Measurements from ENCODE around the gene ATAD1.
"Not testable (repeated sequence)": the region's sequence is repeated elsewhere in the genome, so short reads cannot be mapped to it uniquely, and the experiment has no call there.

The ATAD1 gene

DNA sequence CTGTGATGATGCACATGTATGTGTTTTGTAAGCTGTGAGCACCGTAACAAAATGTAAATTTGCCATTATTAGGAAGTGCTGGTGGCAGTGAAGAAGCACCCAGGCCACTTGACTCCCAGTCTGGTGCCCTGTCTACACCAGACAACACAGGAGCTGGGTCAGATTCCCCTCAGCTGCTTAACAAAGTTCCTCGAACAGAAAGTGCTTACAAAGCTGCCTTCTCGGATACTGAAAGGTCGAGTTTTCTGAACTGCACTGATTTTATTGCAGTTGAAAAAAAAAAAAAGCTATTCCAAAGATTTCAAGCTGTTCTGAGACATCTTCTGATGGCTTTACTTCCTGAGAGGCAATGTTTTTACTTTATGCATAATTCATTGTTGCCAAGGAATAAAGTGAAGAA, 71.1 kb downstream of the ATAD1 start:
- Histone ChIP-seq H4K20me1 (ENCODE audit: insufficient read depth, low read length) (no peaks in the 10 kb centered on the region), H3K4me1 (ENCODE audit: insufficient read depth, low read length, severe bottlenecking) (no peaks in the 10 kb centered on the region), H3K4me3 (ENCODE audit: low read depth, low read length, poor library complexity, severe bottlenecking) (no peak overlapping the region), H2AFZ (ENCODE audit: low read length) (no peak overlapping the region), H3K27ac (ENCODE audit: low read depth, low read length, poor library complexity, severe bottlenecking) (no peak overlapping the region), H3K9me3 (ENCODE audit: low read length) (no peaks in the 10 kb centered on the region), H3K36me3 (ENCODE audit: insufficient read depth, low read length) (no peaks in the 10 kb centered on the region), H3K4me2 (ENCODE audit: low read length) (no peak overlapping the region), H3K27me3 (ENCODE audit: insufficient read depth, low read length) (no peaks in the 10 kb centered on the region), H3K9ac (ENCODE audit: low read length) (no peak overlapping the region), H3K79me2 (ENCODE audit: insufficient read depth, low read length) (no peaks in the 10 kb centered on the region), H3F3A (ENCODE audit: insufficient read depth, low read length) (no peaks in the 10 kb centered on the region), H3K9me2 (ENCODE audit: low read depth, low read length) (no peaks in the 10 kb centered on the region)
- TF ChIP-seq, protein P1, sequence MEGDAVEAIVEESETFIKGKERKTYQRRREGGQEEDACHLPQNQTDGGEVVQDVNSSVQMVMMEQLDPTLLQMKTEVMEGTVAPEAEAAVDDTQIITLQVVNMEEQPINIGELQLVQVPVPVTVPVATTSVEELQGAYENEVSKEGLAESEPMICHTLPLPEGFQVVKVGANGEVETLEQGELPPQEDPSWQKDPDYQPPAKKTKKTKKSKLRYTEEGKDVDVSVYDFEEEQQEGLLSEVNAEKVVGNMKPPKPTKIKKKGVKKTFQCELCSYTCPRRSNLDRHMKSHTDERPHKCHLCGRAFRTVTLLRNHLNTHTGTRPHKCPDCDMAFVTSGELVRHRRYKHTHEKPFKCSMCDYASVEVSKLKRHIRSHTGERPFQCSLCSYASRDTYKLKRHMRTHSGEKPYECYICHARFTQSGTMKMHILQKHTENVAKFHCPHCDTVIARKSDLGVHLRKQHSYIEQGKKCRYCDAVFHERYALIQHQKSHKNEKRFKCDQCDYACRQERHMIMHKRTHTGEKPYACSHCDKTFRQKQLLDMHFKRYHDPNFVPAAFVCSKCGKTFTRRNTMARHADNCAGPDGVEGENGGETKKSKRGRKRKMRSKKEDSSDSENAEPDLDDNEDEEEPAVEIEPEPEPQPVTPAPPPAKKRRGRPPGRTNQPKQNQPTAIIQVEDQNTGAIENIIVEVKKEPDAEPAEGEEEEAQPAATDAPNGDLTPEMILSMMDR (IDR thresholded peaks at IDR 0.05; ENCODE audit: low read length) = no peak
- TF ChIP-seq EZH2 (IDR thresholded peaks at IDR 0.05; ENCODE audit: borderline replicate concordance, low read length) = no peak

DNA sequence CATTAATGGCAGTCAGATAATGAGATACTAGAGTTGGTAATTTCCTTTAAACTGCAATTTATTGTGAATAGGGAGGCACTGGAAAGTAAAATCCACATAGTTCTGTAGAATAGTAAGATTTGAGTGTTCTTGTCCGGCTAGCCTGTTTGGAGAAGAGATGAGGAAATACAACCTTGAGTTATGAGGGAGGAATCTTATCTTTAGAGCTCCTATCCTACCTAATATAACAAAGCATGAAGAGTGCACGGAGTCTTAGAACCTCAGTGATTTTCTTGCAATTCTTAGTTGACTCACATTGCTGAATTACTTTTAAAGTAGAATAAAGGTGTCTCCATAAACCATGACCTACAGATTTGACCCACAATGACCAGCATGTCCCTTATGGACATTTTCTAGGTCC, 73.4 kb downstream of the ATAD1 start:
- no peaks in the 10 kb centered on the region for H3K9me2 ChIP-seq (ENCODE audit: low read depth, low read length)
- TF ChIP-seq, protein P1 (IDR thresholded peaks at IDR 0.05; ENCODE audit: low read length) = no peak
- no peak for TF ChIP-seq EZH2 (IDR thresholded peaks at IDR 0.05; ENCODE audit: borderline replicate concordance, low read length)
- H3K9ac ChIP-seq (ENCODE audit: low read length) = no peak overlapping the region
- H3K36me3 ChIP-seq (ENCODE audit: insufficient read depth, low read length) = no peaks in the 10 kb centered on the region
- no peaks in the 10 kb centered on the region for H3K79me2 ChIP-seq (ENCODE audit: insufficient read depth, low read length)
- no peak overlapping the region for H2AFZ ChIP-seq (ENCODE audit: low read length)
- H3K4me2 ChIP-seq (ENCODE audit: low read length) = no peak overlapping the region
- no peaks in the 10 kb centered on the region for H3K27me3 ChIP-seq (ENCODE audit: insufficient read depth, low read length)
- no peak overlapping the region for H3K4me3 ChIP-seq (ENCODE audit: low read depth, low read length, poor library complexity, severe bottlenecking)
- H3K9me3 ChIP-seq (ENCODE audit: low read length) = no peaks in the 10 kb centered on the region
- H3F3A ChIP-seq (ENCODE audit: insufficient read depth, low read length) = no peaks in the 10 kb centered on the region
- no peak overlapping the region for H3K27ac ChIP-seq (ENCODE audit: low read depth, low read length, poor library complexity, severe bottlenecking)
- H3K4me1 ChIP-seq (ENCODE audit: insufficient read depth, low read length, severe bottlenecking) = no peaks in the 10 kb centered on the region
- no peaks in the 10 kb centered on the region for H4K20me1 ChIP-seq (ENCODE audit: insufficient read depth, low read length)

DNA sequence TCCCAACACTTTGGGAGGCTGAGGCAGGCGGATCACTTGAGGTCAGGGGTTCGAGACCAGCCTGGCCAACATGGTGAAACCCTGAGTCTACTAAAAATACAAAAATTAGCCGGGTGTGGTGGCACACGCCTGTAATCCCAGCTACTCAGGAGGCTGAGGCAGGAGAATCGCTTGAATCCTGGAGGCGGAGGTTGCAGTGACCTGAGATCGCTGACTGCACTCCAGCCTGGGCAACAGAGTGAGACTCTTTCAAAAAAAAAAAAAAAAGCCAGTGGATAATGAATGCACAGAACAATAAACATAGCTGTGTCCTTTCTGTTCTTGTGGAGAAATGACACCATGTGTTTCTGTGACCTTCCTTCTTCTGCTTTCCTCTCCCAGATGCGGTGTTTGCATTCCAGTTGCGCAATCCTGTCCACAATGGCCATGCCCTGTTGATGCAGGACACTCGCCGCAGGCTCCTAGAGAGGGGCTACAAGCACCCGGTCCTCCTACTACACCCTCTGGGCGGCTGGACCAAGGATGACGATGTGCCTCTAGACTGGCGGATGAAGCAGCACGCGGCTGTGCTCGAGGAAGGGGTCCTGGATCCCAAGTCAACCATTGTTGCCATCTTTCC, 74.9 kb downstream of the ATAD1 start:
- H3K4me1 ChIP-seq (ENCODE audit: insufficient read depth, low read length, severe bottlenecking); H3K4me3 ChIP-seq (ENCODE audit: low read depth, low read length, poor library complexity, severe bottlenecking); H3K9me2 ChIP-seq (ENCODE audit: low read depth, low read length); H2AFZ ChIP-seq (ENCODE audit: low read length); H3K36me3 ChIP-seq (ENCODE audit: insufficient read depth, low read length); H3F3A ChIP-seq (ENCODE audit: insufficient read depth, low read length); H3K27me3 ChIP-seq (ENCODE audit: insufficient read depth, low read length); H3K27ac ChIP-seq (ENCODE audit: low read depth, low read length, poor library complexity, severe bottlenecking); H3K4me2 ChIP-seq (ENCODE audit: low read length); H4K20me1 ChIP-seq (ENCODE audit: insufficient read depth, low read length); H3K9ac ChIP-seq (ENCODE audit: low read length); H3K79me2 ChIP-seq (ENCODE audit: insufficient read depth, low read length); H3K9me3 ChIP-seq (ENCODE audit: low read length): not testable (repeated sequence)

DNA sequence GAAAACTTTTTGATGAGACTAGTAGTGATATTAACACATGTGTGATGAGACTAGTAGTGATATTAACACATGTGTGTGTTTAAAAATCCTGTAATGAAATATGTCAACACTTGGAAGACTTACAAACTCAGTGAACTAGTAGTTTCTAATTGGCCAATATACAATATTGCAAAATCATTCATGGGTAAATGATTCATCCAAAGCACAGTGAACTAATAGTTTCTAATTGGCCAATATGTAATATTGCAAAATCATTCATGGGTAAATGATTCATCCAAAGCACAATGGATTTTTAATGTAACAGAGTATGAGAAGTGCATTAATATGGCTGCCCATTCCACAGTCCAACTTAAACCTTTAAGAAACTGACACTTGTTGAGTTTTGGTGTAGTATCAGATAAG, 77.8 kb downstream of the ATAD1 start:
- Histone ChIP-seq H3K4me2 (ENCODE audit: low read length) (no peak overlapping the region), H3K4me1 (ENCODE audit: insufficient read depth, low read length, severe bottlenecking) (no peaks in the 10 kb centered on the region), H3K27me3 (ENCODE audit: insufficient read depth, low read length) (no peaks in the 10 kb centered on the region), H3K9ac (ENCODE audit: low read length) (no peak overlapping the region), H4K20me1 (ENCODE audit: insufficient read depth, low read length) (no peaks in the 10 kb centered on the region), H3K27ac (ENCODE audit: low read depth, low read length, poor library complexity, severe bottlenecking) (no peak overlapping the region), H3K79me2 (ENCODE audit: insufficient read depth, low read length) (no peaks in the 10 kb centered on the region), H2AFZ (ENCODE audit: low read length) (no peak overlapping the region), H3K4me3 (ENCODE audit: low read depth, low read length, poor library complexity, severe bottlenecking) (no peak overlapping the region), H3K9me3 (ENCODE audit: low read length) (no peaks in the 10 kb centered on the region), H3K36me3 (ENCODE audit: insufficient read depth, low read length) (no peaks in the 10 kb centered on the region), H3F3A (ENCODE audit: insufficient read depth, low read length) (no peaks in the 10 kb centered on the region), H3K9me2 (ENCODE audit: low read depth, low read length) (no peaks in the 10 kb centered on the region)
- TF ChIP-seq, protein P1 (IDR thresholded peaks at IDR 0.05; ENCODE audit: low read length) = no peak
- no peak for TF ChIP-seq EZH2 (IDR thresholded peaks at IDR 0.05; ENCODE audit: borderline replicate concordance, low read length)

Data from OCI-LY1 (cell line).